ENCODE results near the gene DPH3.
"Not testable (repeated sequence)": the region's sequence is repeated elsewhere in the genome, so short reads cannot be mapped to it uniquely, and the experiment has no call there.

Gene DPH3

GRCh38 chr3:16264708-16265454 lies at the start of gene DPH3, which contains the start of gene OXNAD1:
Gene DPH3, minus strand, starts transcription at chr3:16264943. Its CDS starts 67 bp downstream, at chr3:16264876.
Gene OXNAD1, plus strand, starts transcription at chr3:16265212. Its CDS starts 5,741 bp downstream, at chr3:16270953.
- DNase-seq (ENCODE audit: low read depth in 2 of 2) = peak; percentile 98 to 99

DNA sequence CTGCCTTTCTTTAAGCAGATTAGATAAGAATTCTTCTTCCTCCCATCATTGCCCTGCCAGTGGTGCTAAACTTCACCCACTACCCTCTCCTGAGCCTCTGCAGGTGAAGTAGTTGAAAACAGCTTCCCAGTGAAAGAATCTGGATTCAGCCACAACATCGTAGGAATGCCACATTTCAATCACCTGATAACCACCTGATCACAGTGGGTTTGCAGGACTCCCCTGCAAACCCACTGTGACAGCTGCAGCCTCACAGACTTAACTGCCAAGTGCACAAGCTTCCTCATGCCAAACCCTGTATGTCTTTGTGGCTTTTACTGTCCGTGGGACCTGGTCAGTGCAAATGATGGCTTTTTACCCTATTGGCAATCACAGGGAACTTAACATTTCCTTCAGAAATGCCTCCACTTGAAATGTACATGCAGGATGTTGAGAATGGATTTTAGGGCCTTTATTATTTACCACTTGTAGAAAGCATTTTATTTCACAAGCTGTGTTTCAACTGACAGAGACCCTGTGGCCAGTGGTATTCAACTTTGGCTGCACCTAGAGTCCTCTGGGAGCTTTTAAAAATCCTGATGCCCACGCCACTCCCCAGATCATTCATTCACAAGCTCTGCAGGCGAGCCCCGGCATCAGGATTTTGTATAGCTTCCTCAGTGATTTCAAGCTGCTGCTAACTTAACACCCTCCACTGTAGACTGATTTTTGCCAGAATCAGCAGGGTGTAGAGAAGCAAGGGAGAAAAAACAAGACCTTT lies 49.3 kb upstream of the DPH3 start:
- no peak for DNase-seq (ENCODE audit: low read depth in 2 of 2)

DNA sequence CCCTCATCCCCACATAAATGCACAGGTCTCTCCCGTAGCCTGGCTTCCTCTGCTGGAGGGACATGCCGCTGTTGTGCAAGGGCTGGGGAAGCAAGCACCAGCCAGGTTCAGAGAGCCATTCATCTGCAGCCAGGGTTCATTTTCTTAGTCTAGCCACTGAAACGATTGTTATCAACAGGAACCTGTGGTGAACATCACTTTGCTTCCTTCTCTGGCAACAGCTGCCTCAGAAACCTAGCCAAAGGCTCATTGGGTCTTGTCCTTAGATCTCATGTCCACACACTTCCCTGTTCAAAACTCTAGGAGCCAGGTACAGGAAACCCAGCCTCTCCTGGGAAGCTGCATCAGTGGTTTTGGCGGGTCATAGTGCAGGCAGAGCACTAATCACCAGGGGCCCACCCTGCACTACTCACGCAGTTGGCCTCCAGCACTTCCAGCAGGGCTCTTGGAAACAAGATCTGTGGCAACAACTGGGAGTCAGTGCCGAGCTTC lies 47.3 kb upstream of the DPH3 start:
- no peak for DNase-seq (ENCODE audit: low read depth in 2 of 2)

DNA sequence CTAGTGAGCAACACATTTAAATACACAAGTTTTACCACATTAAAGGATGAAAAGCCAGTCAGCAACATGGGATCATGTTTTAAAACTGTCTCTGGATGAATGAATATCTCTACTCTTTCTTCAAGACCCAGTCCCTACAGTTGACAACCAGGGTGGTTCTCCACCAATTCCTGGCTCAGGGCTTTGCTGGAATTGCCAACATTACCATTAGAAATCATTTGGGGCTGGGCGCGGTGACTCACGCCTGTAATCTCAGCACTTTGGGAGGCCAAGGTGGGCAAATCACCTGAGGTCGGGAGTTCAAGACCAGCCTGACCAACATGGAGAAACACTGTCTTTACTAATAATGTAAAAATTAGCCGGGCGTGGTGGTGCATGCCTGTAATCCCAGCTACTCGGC lies 45.7 kb upstream of the DPH3 start:
- not testable (repeated sequence) for DNase-seq (ENCODE audit: low read depth in 2 of 2)

- DNase-seq (ENCODE audit: low read depth in 2 of 2) = peak in 1 of 2 donors; percentile 53
These were observed 44.8 kb upstream of the DPH3 start for GRCh38 chr3:16309558-16309957.

GRCh38 chr3:16308727-16309126 lies 44.0 kb upstream of the DPH3 start:
- no peak for DNase-seq (ENCODE audit: low read depth in 2 of 2)

DNA sequence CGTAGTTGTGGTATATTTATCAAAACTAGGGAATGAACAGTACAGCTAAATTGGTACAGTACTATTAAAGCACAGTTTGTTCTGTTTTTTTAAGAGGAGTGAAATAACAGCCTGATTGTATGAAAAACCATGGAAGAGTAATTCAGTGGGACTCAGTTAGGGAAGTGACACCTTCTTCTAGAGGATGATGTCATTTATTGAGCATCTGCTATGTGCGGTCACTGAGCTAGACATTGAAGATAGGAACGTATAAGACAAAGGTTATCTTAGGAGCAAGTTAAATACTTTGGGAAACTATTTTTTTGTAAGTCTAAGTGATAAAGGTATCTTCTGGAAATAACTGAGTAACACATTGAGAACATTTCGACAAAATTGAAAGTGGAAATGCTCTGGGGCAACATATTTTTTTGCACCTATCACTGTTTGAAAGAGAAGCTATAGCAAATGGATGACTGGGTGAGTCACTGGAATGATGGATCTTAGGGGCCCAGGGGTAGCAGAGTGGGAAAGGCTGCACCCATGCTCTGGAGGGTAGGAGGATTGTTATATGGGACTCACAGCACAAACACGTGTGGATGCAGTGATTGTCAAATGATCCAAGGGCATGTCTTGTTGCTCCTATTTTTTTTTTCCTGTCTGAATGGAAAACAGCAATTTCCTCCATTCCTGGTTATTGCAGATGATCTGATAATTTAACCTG lies 43.2 kb upstream of the DPH3 start:
- no peak for DNase-seq (ENCODE audit: low read depth in 2 of 2)

DNA sequence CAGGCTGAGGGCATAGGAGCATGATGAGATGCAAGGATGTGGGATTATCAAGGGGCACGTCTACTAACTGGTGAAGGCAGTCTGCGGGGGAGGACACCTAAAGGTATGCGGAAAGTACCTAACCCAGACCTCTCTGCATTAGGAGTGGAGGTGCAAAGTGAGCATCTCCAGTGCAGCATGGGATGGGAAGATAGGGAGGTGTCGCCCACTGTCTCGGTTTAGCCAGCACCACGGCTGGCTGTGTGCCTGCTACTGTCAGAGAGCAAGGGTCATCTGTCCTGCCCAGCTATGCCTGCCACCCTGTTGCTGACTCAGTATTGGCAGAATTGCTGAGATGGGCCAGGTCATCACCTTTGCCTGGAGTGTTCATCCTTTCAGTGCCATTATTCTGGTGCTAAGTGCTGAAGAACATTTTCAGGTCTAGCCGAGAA lies 40.4 kb upstream of the DPH3 start:
- peak in 1 of 2 donors; percentile 33 for DNase-seq (ENCODE audit: low read depth in 2 of 2)

DNA sequence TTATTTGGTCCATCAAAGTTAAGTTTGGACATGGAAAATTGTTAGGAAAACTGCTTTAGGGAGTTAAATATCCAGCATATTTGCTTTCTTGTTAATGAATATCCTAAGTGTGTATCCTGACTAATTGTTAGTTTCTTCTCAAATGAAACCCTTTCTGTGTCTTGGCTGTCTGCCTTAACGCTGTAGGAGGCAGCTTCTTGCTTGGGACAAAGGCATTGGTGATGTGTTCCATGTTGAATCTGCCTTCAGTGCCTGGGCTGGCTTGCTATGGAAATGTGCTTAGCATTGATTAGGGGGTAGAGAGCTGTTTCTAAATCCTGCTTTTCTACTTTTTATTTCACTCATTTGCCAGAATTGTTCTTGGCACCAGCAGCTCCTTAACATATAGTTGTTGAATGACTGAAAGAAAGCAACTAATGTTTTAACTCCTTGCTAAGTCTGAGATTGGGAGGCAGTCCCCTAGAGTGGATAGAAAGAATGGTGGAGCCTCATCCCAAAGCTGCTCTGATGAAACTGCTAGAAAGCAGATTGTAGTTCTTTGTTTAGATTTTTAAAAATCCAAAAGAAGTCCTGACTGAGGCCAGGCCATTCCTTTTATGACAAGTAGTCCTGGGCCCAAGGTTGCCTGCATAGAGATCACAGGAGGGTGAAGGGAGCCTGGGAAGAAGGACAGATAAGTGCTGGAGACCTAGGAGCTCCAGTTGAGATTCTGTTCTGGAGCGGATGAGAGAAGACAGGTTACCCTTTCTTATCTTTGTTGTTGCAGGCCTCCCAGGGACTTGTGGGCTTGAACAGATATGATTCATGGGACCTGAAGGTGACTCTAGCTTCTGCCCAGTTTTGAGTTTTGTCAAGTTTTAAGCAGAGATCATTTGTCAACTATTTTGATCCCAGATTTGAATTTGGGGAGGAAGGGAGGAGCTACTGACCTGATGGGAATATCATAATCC lies 39.6 kb upstream of the DPH3 start:
- DNase-seq (ENCODE audit: low read depth in 2 of 2) = no peak

GRCh38 chr3:16303037-16303575 lies 38.4 kb upstream of the DPH3 start:
- no peak for DNase-seq (ENCODE audit: low read depth in 2 of 2)

- DNase-seq (ENCODE audit: low read depth in 2 of 2) = no peak
These were observed 37.4 kb upstream of the DPH3 start for GRCh38 chr3:16302082-16302631.

DNA sequence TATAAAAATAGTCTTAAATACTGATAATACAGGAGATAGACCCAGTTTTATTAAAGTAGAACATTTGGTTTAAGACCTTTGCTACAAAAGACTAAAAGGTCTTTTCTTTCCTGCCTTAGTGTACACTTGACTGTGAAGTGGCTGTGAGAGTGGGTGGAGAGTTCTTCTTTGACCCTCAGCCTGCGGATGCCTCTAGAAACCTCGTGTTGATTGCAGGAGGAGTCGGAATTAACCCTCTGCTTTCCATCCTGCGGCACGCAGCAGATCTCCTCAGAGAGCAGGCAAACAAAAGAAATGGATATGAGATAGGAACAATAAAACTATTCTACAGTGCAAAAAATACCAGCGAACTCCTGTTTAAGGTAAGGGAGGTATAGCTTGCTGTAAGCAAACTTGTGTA lies 36.8 kb upstream of the DPH3 start:
- no peak for DNase-seq (ENCODE audit: low read depth in 2 of 2)

DNA sequence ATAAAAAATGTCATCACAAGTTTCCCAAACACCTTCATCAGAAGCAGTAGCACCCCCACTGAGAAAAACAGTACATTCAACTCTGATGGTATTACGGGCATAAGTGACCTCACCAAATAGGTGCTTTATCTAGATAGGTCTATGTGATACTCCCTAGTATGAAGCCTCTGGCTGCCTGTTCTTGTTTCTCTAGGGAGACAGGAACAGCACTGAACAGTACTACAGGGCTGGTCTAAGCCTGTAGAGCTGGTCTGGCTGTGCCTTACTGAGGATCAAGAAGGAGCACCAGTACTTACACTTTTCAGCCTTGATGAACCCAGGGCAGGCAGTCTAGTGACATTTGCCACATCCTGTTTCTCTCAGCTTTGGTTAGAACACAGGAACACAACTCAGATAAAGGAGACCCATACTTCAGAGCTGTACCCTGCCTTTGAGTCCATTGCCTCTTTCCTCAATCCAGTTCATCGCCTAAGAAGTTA lies 36.2 kb upstream of the DPH3 start:
- no peak for DNase-seq (ENCODE audit: low read depth in 2 of 2)

DNA sequence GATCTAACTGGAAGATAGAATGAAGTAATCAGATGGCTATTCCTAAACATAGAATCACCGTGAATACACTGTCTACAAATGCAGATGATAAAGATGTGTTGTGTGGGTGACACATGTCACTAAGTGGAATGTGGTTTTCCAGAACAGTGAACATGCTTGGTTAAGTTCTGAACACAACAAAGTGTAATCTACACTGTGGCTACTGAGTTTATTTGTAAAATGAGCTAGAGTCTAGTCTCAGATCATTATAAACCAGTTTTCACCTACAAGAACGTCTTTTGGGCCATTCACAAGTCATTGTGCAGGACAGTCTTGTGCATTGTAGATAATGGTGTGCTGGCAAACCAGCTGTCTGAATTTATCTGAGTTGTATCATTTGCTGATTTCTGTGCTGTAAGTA lies 35.6 kb upstream of the DPH3 start:
- DNase-seq (ENCODE audit: low read depth in 2 of 2) = no peak

- no peak for DNase-seq (ENCODE audit: low read depth in 2 of 2)
These were observed 35.0 kb upstream of the DPH3 start for GRCh38 chr3:16299746-16300145.

DNA sequence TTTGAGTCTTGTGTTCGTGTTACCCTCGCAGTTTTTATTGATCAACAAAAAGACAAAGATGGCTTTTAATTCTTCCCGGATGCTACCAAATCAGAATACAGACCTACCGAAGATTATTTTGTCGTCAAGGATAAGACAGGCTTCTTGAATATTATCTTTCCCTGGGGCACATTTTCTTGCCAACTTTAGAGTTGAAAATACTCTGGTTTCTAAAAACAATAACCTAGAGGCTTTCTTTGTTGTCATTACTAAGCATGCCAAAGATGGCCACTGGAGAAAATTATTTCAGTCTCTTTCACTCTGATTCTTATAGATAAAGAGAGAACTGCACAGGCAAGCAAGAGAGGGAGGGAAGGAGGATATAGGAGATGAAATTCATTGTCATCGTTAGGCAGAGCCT lies 34.1 kb upstream of the DPH3 start:
- no peak for DNase-seq (ENCODE audit: low read depth in 2 of 2)

- no peak for DNase-seq (ENCODE audit: low read depth in 2 of 2)
These were observed 33.5 kb upstream of the DPH3 start for GRCh38 chr3:16297997-16298885.

GRCh38 chr3:16295298-16295890 lies 30.7 kb upstream of the DPH3 start:
- DNase-seq (ENCODE audit: low read depth in 2 of 2) = no peak

GRCh38 chr3:16294844-16295243 lies 30.1 kb upstream of the DPH3 start:
- no peak for DNase-seq (ENCODE audit: low read depth in 2 of 2)
